Loucy (cell line): ENCODE data around the gene C3orf38.

Source experiments
- H2AFZ ChIP-seq: fragments of 200-600 bp; sonication (generic); 2 replicates; pipeline ENCODE4 v1.6.0; 2016; ENCODE audit warnings: antibody characterized with exemption, mild to moderate bottlenecking, low read length, moderate library complexity
- H3F3A ChIP-seq: fragments of 200-600 bp; 2 replicates; pipeline ENCODE4 v1.6.0; 2016; ENCODE audit warnings: antibody characterized with exemption, low read depth, mild to moderate bottlenecking
- H3K27me3 ChIP-seq: fragments of 200-600 bp; sonication (generic); 2 replicates; pipeline ENCODE4 v1.6.1; 2014; ENCODE audit warnings: low read length, mild to moderate bottlenecking; ENCODE audit not compliant: insufficient read depth, poor library complexity, severe bottlenecking
- H3K36me3 ChIP-seq: fragments of 200-600 bp; sonication (generic); 2 replicates; pipeline ENCODE4 v1.6.1; 2016; ENCODE audit warnings: low read length; ENCODE audit not compliant: insufficient read depth
- H3K4me1 ChIP-seq: fragments of 200-600 bp; sonication (generic); 2 replicates; pipeline ENCODE4 v1.5.1; 2014; ENCODE audit warnings: low read length, mild to moderate bottlenecking; ENCODE audit not compliant: insufficient read depth, poor library complexity, severe bottlenecking
- H3K4me2 ChIP-seq: fragments of 200-600 bp; sonication (generic); 2 replicates; pipeline ENCODE4 v1.6.0; 2014; ENCODE audit warnings: antibody characterized with exemption, low read length, low read depth, mild to moderate bottlenecking; ENCODE audit not compliant: poor library complexity, severe bottlenecking
- H3K4me3 ChIP-seq: fragments of 200-600 bp; sonication (generic); 2 replicates; pipeline ENCODE4 v1.5.1; 2014; ENCODE audit warnings: low read length, mild to moderate bottlenecking, mixed read lengths; ENCODE audit not compliant: poor library complexity, severe bottlenecking
- H3K79me2 ChIP-seq: fragments of 200-600 bp; sonication (generic); 2 replicates; pipeline ENCODE4 v1.6.1; 2014; ENCODE audit warnings: low read length; ENCODE audit not compliant: insufficient read depth
- H3K9ac ChIP-seq: fragments of 200-600 bp; sonication (generic); 2 replicates; pipeline ENCODE4 v1.6.0; 2014; ENCODE audit warnings: mild to moderate bottlenecking, low read depth, low read length, moderate library complexity; ENCODE audit not compliant: poor library complexity, severe bottlenecking
- H3K9me2 ChIP-seq: fragments of 200-600 bp; sonication (generic); replicated peaks from 2 replicates; pipeline ENCODE4 v1.6.1; 2016; ENCODE audit warnings: low read depth, low read length, mixed read lengths
- H3K9me3 ChIP-seq: fragments of 200-600 bp; sonication (generic); 2 replicates; pipeline ENCODE4 v1.6.1; 2014; ENCODE audit warnings: mild to moderate bottlenecking, antibody characterized with exemption, low read length, low read depth; ENCODE audit not compliant: insufficient read depth
- H4K20me1 ChIP-seq: fragments of 200-600 bp; sonication (generic); 2 replicates; pipeline ENCODE4 v1.6.0; 2014; ENCODE audit warnings: antibody characterized with exemption, low read length, mild to moderate bottlenecking; ENCODE audit not compliant: insufficient read depth, poor library complexity, severe bottlenecking
- EZH2phosphoT487 ChIP-seq: fragments of 200-600 bp; IDR thresholded peaks from 2 replicates; pipeline ENCODE4 v1.6.1; 2018; ENCODE audit warnings: antibody characterized with exemption, mild to moderate bottlenecking, moderate library complexity, borderline replicate concordance
- TF ChIP-seq, protein P1 (sequence below): fragments of 200-600 bp; sonication (generic); conservative IDR thresholded peaks from 2 replicates; pipeline ENCODE4 v1.5.1; 2014; ENCODE audit warnings: mild to moderate bottlenecking, antibody characterized with exemption, low read length

C3orf38 gene

DNA sequence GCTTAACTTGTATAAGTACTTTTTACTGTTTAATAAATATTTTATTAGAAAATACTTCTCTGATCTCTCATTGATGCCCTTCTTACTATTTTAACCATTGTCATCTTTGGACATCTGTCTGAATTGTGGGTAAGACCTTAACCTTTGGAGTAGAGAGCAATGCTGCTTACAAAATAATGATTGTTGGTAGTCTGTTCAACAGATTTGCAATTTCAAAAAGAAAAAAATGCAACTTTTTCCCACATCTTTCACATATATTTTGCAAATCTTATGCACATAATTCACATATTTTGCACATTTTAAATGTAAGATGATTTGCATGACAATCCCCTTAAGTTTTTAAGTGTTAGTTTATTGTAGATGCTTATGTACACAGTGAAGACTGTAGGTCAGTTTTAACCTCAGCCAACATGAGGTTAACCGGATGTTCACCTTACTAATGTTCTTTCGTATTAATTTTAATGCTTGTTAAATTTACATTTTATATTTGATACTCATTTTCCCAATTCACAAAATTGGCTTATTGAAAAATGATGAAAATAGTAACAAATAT lies 16.7 kb downstream of the C3orf38 start:
- Histone ChIP-seq H3K36me3 (no peaks in the 10 kb centered on the region), H3K9me3 (no peaks in the 10 kb centered on the region), H3F3A (no peaks in the 10 kb centered on the region), H3K4me1 (no peaks in the 10 kb centered on the region), H3K79me2 (peaks cover 10% of the 10 kb centered on the region; the same call in 1 of the 2 replicates), H3K4me2 (no peak overlapping the region), H3K9me2 (no peaks in the 10 kb centered on the region), H4K20me1 (peaks cover 12% of the 10 kb centered on the region), H2AFZ (no peak overlapping the region), H3K4me3 (no peak overlapping the region), H3K9ac (no peak overlapping the region), H3K27me3 (no peaks in the 10 kb centered on the region)
- no peak for TF ChIP-seq EZH2phosphoT487
- TF ChIP-seq, protein P1, sequence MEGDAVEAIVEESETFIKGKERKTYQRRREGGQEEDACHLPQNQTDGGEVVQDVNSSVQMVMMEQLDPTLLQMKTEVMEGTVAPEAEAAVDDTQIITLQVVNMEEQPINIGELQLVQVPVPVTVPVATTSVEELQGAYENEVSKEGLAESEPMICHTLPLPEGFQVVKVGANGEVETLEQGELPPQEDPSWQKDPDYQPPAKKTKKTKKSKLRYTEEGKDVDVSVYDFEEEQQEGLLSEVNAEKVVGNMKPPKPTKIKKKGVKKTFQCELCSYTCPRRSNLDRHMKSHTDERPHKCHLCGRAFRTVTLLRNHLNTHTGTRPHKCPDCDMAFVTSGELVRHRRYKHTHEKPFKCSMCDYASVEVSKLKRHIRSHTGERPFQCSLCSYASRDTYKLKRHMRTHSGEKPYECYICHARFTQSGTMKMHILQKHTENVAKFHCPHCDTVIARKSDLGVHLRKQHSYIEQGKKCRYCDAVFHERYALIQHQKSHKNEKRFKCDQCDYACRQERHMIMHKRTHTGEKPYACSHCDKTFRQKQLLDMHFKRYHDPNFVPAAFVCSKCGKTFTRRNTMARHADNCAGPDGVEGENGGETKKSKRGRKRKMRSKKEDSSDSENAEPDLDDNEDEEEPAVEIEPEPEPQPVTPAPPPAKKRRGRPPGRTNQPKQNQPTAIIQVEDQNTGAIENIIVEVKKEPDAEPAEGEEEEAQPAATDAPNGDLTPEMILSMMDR = no peak

GRCh38 chr3:88167173-88167572 lies 17.4 kb downstream of the C3orf38 start:
- no peak overlapping the region for H3K4me3 ChIP-seq
- peaks cover 8% of the 10 kb centered on the region; the same call in 1 of the 2 replicates for H3K79me2 ChIP-seq

DNA sequence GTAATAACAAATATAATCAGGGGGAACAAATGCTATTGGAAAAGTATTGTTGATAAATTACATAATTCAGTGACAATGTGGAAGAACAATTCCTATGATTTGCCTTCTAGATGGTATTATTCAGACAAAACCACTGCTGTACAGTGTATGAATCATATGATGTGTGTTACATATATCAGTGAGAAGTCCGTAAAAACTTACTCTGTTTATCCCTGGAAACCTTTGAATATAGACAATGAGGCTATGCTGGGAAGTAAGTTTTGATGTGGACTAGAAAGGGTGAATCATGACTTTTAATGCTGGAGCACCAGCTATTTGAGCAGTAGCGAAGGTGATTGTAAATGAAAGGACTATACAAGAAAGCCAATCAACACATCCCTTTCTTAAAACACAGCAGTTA lies 17.9 kb downstream of the C3orf38 start:
- Histone ChIP-seq H3K9me3 (no peaks in the 10 kb centered on the region), H3K4me1 (no peaks in the 10 kb centered on the region), H3K4me3 (no peak overlapping the region), H3K79me2 (peaks cover 3% of the 10 kb centered on the region; the same call in 1 of the 2 replicates), H3K36me3 (no peaks in the 10 kb centered on the region), H4K20me1 (peaks cover 2% of the 10 kb centered on the region), H3K9ac (no peak overlapping the region), H2AFZ (no peak overlapping the region), H3F3A (no peaks in the 10 kb centered on the region), H3K27me3 (no peaks in the 10 kb centered on the region), H3K4me2 (no peak overlapping the region), H3K9me2 (no peaks in the 10 kb centered on the region)
- TF ChIP-seq, protein P1 = no peak
- no peak for TF ChIP-seq EZH2phosphoT487

More at GRCh38 chr3:88167173-88167572, 17.4 kb downstream of the C3orf38 start:
- no peaks in the 10 kb centered on the region for H3K36me3 ChIP-seq
- H3K4me1 ChIP-seq = no peaks in the 10 kb centered on the region
- H3K4me2 ChIP-seq = no peak overlapping the region
- H3K27me3 ChIP-seq = no peaks in the 10 kb centered on the region
- no peaks in the 10 kb centered on the region for H3K9me3 ChIP-seq
- peaks cover 8% of the 10 kb centered on the region for H4K20me1 ChIP-seq
- no peaks in the 10 kb centered on the region for H3F3A ChIP-seq
- no peak overlapping the region for H3K9ac ChIP-seq
- H2AFZ ChIP-seq = no peak overlapping the region
- no peaks in the 10 kb centered on the region for H3K9me2 ChIP-seq
- no peak for TF ChIP-seq EZH2phosphoT487
- TF ChIP-seq, protein P1 = no peak
